GM12891 (cell line): Measurements from ENCODE around the gene ATXN10.
"Not testable (repeated sequence)": the region's sequence is repeated elsewhere in the genome, so short reads cannot be mapped to it uniquely, and the experiment has no call there.

Source experiments
- DNase-seq: peaks from one replicate; pipeline ENCODE4 v3.0.0; 2011; ENCODE audit warnings: low spot score; ENCODE audit not compliant: insufficient read length
- FAIRE-seq: peaks from 2 replicates; lab custom pipeline; 2011; peaks lifted over from hg19 to GRCh38; lab: Jason Lieb, UNC
- PAX5 ChIP-seq: IDR thresholded peaks from 2 replicates; pipeline ENCODE4 v1.6.1; 2011; ENCODE audit warnings: low read length, moderate library complexity, mild to moderate bottlenecking; ENCODE audit not compliant: insufficient read depth, severe bottlenecking
- POLR2A ChIP-seq: IDR thresholded peaks from 2 replicates; pipeline ENCODE4 v1.6.1; 2011; ENCODE audit warnings: low read depth, low read length, control low read depth
- POLR2AphosphoS5 ChIP-seq: IDR thresholded peaks from 2 replicates; pipeline ENCODE4 v1.6.1; 2011; ENCODE audit warnings: low read depth, low read length, control low read depth
- POU2F2 ChIP-seq: IDR thresholded peaks from 2 replicates; pipeline ENCODE4 v1.6.1; 2011; ENCODE audit warnings: low read depth, mild to moderate bottlenecking, control low read depth, low read length, moderate library complexity
- SPI1 ChIP-seq: IDR thresholded peaks from 2 replicates; pipeline ENCODE4 v1.6.1; 2011; ENCODE audit warnings: low read depth, low read length, control low read depth
- TAF1 ChIP-seq: IDR thresholded peaks from 2 replicates; pipeline ENCODE4 v1.6.1; 2011; ENCODE audit warnings: low read depth, low read length, control low read depth

The ATXN10 gene

GRCh38 chr22:45788522-45788921, 116.9 kb downstream of the ATXN10 start:
- TF ChIP-seq PAX5 (no peak), SPI1 (no peak), POLR2AphosphoS5 (no peak), POU2F2 (no peak), TAF1 (no peak), POLR2A (no peak)
- FAIRE-seq (no peak), DNase-seq (no peak)

GRCh38 chr22:45790401-45790800, 118.8 kb downstream of the ATXN10 start:
- TF ChIP-seq PAX5 (no peak), POLR2A (no peak), TAF1 (no peak), SPI1 (no peak), POU2F2 (no peak), POLR2AphosphoS5 (no peak)

GRCh38 chr22:45793161-45793560, 121.5 kb downstream of the ATXN10 start:
- FAIRE-seq (no peak), DNase-seq (no peak)
- TF ChIP-seq PAX5 (no peak), TAF1 (no peak), POU2F2 (no peak), POLR2AphosphoS5 (no peak), SPI1 (no peak), POLR2A (no peak)

More at GRCh38 chr22:45790401-45790800, 118.8 kb downstream of the ATXN10 start:
- FAIRE-seq (no peak), DNase-seq (no peak)

- no peak for DNase-seq
- FAIRE-seq, result peak; percentile 23
- no peak for TF ChIP-seq POLR2A
- no peak for TF ChIP-seq POU2F2
- TF ChIP-seq TAF1, result no peak
- TF ChIP-seq PAX5, result no peak
- TF ChIP-seq POLR2AphosphoS5, result no peak
Measured at GRCh38 chr22:45793892-45794291, 122.3 kb downstream of the ATXN10 start.

GRCh38 chr22:45796009-45796408, 124.4 kb downstream of the ATXN10 start:
- not testable (repeated sequence) for DNase-seq

GRCh38 chr22:45799291-45799690, 127.7 kb downstream of the ATXN10 start:
- DNase-seq (no peak), FAIRE-seq (no peak)
- TF ChIP-seq TAF1, result no peak
- no peak for TF ChIP-seq POLR2A
- no peak for TF ChIP-seq PAX5
- TF ChIP-seq POLR2AphosphoS5, result no peak
- TF ChIP-seq SPI1, result no peak
- TF ChIP-seq POU2F2, result no peak

More at GRCh38 chr22:45796009-45796408, 124.4 kb downstream of the ATXN10 start:
- not testable (repeated sequence) for FAIRE-seq

GRCh38 chr22:45802054-45802453, 130.4 kb downstream of the ATXN10 start:
- FAIRE-seq (no peak), DNase-seq (no peak)
- TF ChIP-seq SPI1 (no peak), POLR2A (no peak), POLR2AphosphoS5 (no peak), POU2F2 (no peak), PAX5 (no peak), TAF1 (no peak)

- DNase-seq (no peak), FAIRE-seq (no peak)
- TF ChIP-seq POU2F2, result no peak
- TF ChIP-seq POLR2A, result no peak
- no peak for TF ChIP-seq POLR2AphosphoS5
- TF ChIP-seq TAF1, result no peak
- TF ChIP-seq PAX5, result no peak
- TF ChIP-seq SPI1, result no peak
Measured at GRCh38 chr22:45804319-45804985, 132.8 kb downstream of the ATXN10 start.

- DNase-seq (no peak), FAIRE-seq (no peak)
- no peak for TF ChIP-seq POU2F2
- TF ChIP-seq POLR2A, result no peak
- TF ChIP-seq TAF1, result no peak
- TF ChIP-seq PAX5, result no peak
- no peak for TF ChIP-seq POLR2AphosphoS5
- no peak for TF ChIP-seq SPI1
Measured at GRCh38 chr22:45804986-45805325, 133.3 kb downstream of the ATXN10 start.

- FAIRE-seq (no peak), DNase-seq (no peak)
- no peak for TF ChIP-seq POLR2AphosphoS5
Measured at GRCh38 chr22:45805413-45805812, 133.8 kb downstream of the ATXN10 start.

- DNase-seq, result no peak
- no peak for TF ChIP-seq SPI1
- TF ChIP-seq POLR2AphosphoS5, result no peak
- TF ChIP-seq POLR2A, result no peak
- no peak for TF ChIP-seq POU2F2
- FAIRE-seq, result no peak
Measured at GRCh38 chr22:45807156-45807915, 135.7 kb downstream of the ATXN10 start.
